HEK293 (cell line): ENCODE data around the gene TMEM256.

ENCODE experiments used
- RBAK ChIP-seq: fragments of 450-650 bp; formaldehyde crosslinking; IDR thresholded peaks from 2 replicates; pipeline ENCODE4 v1.5.1; 2016; ENCODE audit warnings: missing biosample characterization, missing genetic modification characterization
- SETDB1 ChIP-seq: IDR thresholded peaks from one replicate; pipeline ENCODE4 v1.6.1; 2017; ENCODE audit warnings: mild to moderate bottlenecking, low read length, moderate library complexity, mixed read lengths; ENCODE audit not compliant: insufficient read length
- YY1 ChIP-seq: fragments of 450-650 bp; formaldehyde crosslinking; IDR thresholded peaks from 2 replicates; pipeline ENCODE4 v1.5.1; 2018; ENCODE audit warnings: missing biosample characterization, missing genetic modification characterization
- ZNF133 ChIP-seq: fragments of 450-650 bp; formaldehyde crosslinking; IDR thresholded peaks from 2 replicates; pipeline ENCODE4 v1.5.1; 2016; ENCODE audit warnings: missing biosample characterization, missing genetic modification characterization
- ZNF138 ChIP-seq: fragments of 450-650 bp; formaldehyde crosslinking; IDR thresholded peaks from 2 replicates; pipeline ENCODE4 v1.5.1; 2016; ENCODE audit warnings: missing biosample characterization, missing genetic modification characterization, borderline replicate concordance
- ZNF221 ChIP-seq: fragments of 450-650 bp; formaldehyde crosslinking; IDR thresholded peaks from 2 replicates; pipeline ENCODE4 v1.5.1; 2017; ENCODE audit warnings: missing biosample characterization, missing genetic modification characterization, borderline replicate concordance
- ZNF510 ChIP-seq: fragments of 450-650 bp; formaldehyde crosslinking; IDR thresholded peaks from 2 replicates; pipeline ENCODE4 v1.5.1; 2018; ENCODE audit warnings: mild to moderate bottlenecking, missing genetic modification characterization, missing biosample characterization; ENCODE audit not compliant: insufficient replicate concordance
- ZNF624 ChIP-seq: fragments of 450-650 bp; formaldehyde crosslinking; IDR thresholded peaks from 2 replicates; pipeline ENCODE4 v1.5.1; 2017; ENCODE audit warnings: missing biosample characterization, missing genetic modification characterization
- ZNF654 ChIP-seq: fragments of 450-650 bp; formaldehyde crosslinking; IDR thresholded peaks from 2 replicates; pipeline ENCODE4 v1.5.1; 2016; ENCODE audit warnings: low read depth, missing biosample characterization, missing genetic modification characterization
- TF ChIP-seq, protein P1 (sequence below): fragments of 450-650 bp; formaldehyde crosslinking; IDR thresholded peaks from 2 replicates; pipeline ENCODE4 v1.5.1; 2016; ENCODE audit warnings: missing biosample characterization, missing genetic modification characterization
- TF ChIP-seq, protein P2 (sequence below): fragments of 450-650 bp; formaldehyde crosslinking; IDR thresholded peaks from 2 replicates; pipeline ENCODE4 v1.5.1; 2017; ENCODE audit warnings: missing biosample characterization, missing genetic modification characterization
- TF ChIP-seq, protein P3 (sequence below): fragments of 450-650 bp; formaldehyde crosslinking; IDR thresholded peaks from 2 replicates; pipeline ENCODE4 v1.5.1; 2016; ENCODE audit warnings: missing biosample characterization, missing genetic modification characterization
- TF ChIP-seq, protein P4 (sequence below): fragments of 450-650 bp; formaldehyde crosslinking; IDR thresholded peaks from 2 replicates; pipeline ENCODE4 v1.5.1; 2016; ENCODE audit warnings: missing biosample characterization, missing genetic modification characterization

DNA sequence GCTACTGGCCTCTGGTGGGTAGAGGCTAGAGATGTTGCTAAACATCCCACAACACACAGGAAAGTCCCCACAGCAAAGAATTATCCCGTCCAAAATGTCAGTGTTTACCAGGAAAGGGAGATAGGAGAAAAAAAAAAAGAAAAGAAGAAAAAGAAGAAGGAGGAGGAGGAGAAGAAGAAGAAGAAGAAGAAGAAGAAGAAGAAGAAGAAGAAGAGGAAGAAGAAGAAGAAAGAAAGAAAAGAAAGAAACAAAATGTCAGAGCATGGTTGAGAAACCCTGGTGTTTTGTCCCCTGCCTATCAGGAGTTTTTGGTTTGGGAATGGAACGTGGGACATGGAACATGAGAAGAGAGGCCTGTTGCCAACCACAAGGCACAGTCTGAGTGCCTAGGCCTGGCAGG is 46.5 kb downstream of the TMEM256 start:
- TF ChIP-seq RBAK (tag by site-specific recombination), result no peak
- TF ChIP-seq, protein P1, sequence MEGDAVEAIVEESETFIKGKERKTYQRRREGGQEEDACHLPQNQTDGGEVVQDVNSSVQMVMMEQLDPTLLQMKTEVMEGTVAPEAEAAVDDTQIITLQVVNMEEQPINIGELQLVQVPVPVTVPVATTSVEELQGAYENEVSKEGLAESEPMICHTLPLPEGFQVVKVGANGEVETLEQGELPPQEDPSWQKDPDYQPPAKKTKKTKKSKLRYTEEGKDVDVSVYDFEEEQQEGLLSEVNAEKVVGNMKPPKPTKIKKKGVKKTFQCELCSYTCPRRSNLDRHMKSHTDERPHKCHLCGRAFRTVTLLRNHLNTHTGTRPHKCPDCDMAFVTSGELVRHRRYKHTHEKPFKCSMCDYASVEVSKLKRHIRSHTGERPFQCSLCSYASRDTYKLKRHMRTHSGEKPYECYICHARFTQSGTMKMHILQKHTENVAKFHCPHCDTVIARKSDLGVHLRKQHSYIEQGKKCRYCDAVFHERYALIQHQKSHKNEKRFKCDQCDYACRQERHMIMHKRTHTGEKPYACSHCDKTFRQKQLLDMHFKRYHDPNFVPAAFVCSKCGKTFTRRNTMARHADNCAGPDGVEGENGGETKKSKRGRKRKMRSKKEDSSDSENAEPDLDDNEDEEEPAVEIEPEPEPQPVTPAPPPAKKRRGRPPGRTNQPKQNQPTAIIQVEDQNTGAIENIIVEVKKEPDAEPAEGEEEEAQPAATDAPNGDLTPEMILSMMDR (tag by site-specific recombination), result no peak
- no peak for TF ChIP-seq SETDB1
- TF ChIP-seq ZNF654 (tag by site-specific recombination), result no peak
- no peak for TF ChIP-seq ZNF510 (tag by site-specific recombination)
- TF ChIP-seq ZNF133, result no peak
- no peak for TF ChIP-seq ZNF138 (tag by site-specific recombination)
- TF ChIP-seq, protein P2, sequence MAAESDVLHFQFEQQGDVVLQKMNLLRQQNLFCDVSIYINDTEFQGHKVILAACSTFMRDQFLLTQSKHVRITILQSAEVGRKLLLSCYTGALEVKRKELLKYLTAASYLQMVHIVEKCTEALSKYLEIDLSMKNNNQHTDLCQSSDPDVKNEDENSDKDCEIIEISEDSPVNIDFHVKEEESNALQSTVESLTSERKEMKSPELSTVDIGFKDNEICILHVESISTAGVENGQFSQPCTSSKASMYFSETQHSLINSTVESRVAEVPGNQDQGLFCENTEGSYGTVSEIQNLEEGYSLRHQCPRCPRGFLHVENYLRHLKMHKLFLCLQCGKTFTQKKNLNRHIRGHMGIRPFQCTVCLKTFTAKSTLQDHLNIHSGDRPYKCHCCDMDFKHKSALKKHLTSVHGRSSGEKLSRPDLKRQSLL (tag by site-specific recombination), result no peak
- no peak for TF ChIP-seq ZNF221 (tag by site-specific recombination)
- TF ChIP-seq, protein P3, sequence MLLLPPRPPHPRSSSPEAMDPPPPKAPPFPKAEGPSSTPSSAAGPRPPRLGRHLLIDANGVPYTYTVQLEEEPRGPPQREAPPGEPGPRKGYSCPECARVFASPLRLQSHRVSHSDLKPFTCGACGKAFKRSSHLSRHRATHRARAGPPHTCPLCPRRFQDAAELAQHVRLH, result no peak
- no peak for TF ChIP-seq YY1 (tag by site-specific recombination)
- TF ChIP-seq, protein P4, sequence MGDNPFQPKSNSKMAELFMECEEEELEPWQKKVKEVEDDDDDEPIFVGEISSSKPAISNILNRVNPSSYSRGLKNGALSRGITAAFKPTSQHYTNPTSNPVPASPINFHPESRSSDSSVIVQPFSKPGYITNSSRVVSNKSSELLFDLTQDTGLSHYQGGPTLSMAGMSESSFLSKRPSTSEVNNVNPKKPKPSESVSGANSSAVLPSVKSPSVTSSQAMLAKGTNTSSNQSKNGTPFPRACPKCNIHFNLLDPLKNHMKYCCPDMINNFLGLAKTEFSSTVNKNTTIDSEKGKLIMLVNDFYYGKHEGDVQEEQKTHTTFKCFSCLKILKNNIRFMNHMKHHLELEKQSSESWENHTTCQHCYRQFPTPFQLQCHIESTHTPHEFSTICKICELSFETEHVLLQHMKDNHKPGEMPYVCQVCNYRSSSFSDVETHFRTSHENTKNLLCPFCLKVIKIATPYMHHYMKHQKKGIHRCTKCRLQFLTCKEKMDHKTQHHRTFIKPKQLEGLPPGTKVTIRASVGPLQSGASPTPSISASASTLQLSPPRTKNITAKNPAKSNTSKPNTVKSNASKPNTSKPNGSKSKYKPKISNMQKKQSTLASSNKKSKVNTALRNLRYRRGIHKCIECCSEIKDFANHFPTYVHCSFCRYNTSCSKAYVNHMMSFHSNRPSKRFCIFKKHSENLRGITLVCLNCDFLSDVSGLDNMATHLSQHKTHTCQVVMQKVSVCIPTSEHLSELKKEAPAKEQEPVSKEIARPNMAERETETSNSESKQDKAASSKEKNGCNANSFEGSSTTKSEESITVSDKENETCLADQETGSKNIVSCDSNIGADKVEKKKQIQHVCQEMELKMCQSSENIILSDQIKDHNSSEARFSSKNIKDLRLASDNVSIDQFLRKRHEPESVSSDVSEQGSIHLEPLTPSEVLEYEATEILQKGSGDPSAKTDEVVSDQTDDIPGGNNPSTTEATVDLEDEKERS (tag by site-specific recombination), result no peak
- no peak for TF ChIP-seq ZNF624 (tag by site-specific recombination)
